Calu3 (cell line): ENCODE data around the gene TMED6. TPM values are rescaled to one million over a fixed set of nuclear protein-coding genes. Genes with fewer than 3 reads are reported as not detected.

ENCODE experiments used
- Bru-seq: library from RNA; stranded (reverse); fragments of 400-500 nt; gene quantifications from one replicate; lab custom pipeline; 2021; lab: Mats Ljungman, UMichigan
- BruChase-seq, 2 experiments: library from RNA; stranded (reverse); fragments of 400-500 nt; gene quantifications; one replicate each; lab custom pipeline; 2021; lab: Mats Ljungman, UMichigan
- BruUV-seq: library from RNA; stranded (reverse); fragments of 400-500 nt; replicated peaks from 2 replicates; lab custom pipeline; 2021; lab: Mats Ljungman, UMichigan
- CTCF ChIA-PET: fragments of 300-600 bp; sonication (Branson Sonifier 250); formaldehyde crosslinking; loops from one replicate; lab custom pipeline; 2022; ENCODE audit warnings: antibody characterized with exemption; lab: Charles Lee
- DNase-seq: peaks from one replicate; pipeline ENCODE4 v3.0.0; 2022
- H3K27ac Mint-ChIP-seq: one replicate; pipeline ENCODE4 v1.8.0; 2022; ENCODE audit warnings: mixed read lengths; ENCODE audit not compliant: unreplicated experiment
- H3K27me3 Mint-ChIP-seq: one replicate; pipeline ENCODE4 v1.8.0; 2022; ENCODE audit warnings: mixed read lengths; ENCODE audit not compliant: unreplicated experiment
- H3K36me3 Mint-ChIP-seq: one replicate; pipeline ENCODE4 v1.8.0; 2022; ENCODE audit warnings: mild to moderate bottlenecking, moderate library complexity, mixed read lengths; ENCODE audit not compliant: insufficient read depth, unreplicated experiment
- H3K4me1 Mint-ChIP-seq: one replicate; pipeline ENCODE4 v1.8.0; 2022; ENCODE audit warnings: mild to moderate bottlenecking, low read depth, mixed read lengths; ENCODE audit not compliant: unreplicated experiment
- H3K4me3 Mint-ChIP-seq: one replicate; pipeline ENCODE4 v1.8.0; 2022; ENCODE audit warnings: mild to moderate bottlenecking, low read depth, moderate library complexity, mixed read lengths; ENCODE audit not compliant: unreplicated experiment
- H3K9me3 Mint-ChIP-seq: one replicate; pipeline ENCODE4 v1.8.0; 2022; ENCODE audit warnings: low read depth, mixed read lengths; ENCODE audit not compliant: unreplicated experiment
- CTCF ChIP-seq: fragments of 200-600 bp; IDR thresholded peaks from one replicate; pipeline ENCODE4 v1.8.0; 2022; ENCODE audit warnings: antibody characterized with exemption; ENCODE audit not compliant: unreplicated experiment
- intact Hi-C: fragments of 100-400 bp; cut with micrococcal nuclease; formaldehyde crosslinking; loops from one replicate; pipeline ENCODE4 v1.10.0; 2022; ENCODE audit not compliant: unreplicated experiment
- long read RNA-seq: library from polyadenylated mRNA; stranded (forward); transcript quantifications from one replicate; pipeline ENCODE4 v2.0.0, GENCODE V29; 2022
- total RNA-seq: library from RNA; stranded (reverse); gene quantifications from 2 replicates; pipeline ENCODE4 v1.2.3, GENCODE V29; 2022

The TMED6 gene
- 1.4 and 1.7 TPM in 2 replicates for total RNA-seq
- Bru-seq, nascent RNA = percentile 67 among the genes with signal in this experiment
- BruChase-seq, experiment 1, labeled RNA remaining after a 6-hour chase = percentile 71 among the genes with signal in this experiment
- percentile 53 among the genes with signal in this experiment for BruChase-seq, experiment 2, labeled RNA remaining after a 2-hour chase
- long read RNA-seq = 0 reads

GRCh38 chr16:69351309-69352027, at the start of gene TMED6:
TSS of gene TMED6 (minus strand) at chr16:69351786. CDS start at chr16:69351753, 33 bp downstream.
- intact Hi-C loops = no loop called here
- Mint-ChIP-seq H3K27ac (no peak within 1 kb of the TSS), H3K4me3 (no peak within 1 kb of the TSS), H3K36me3 (peaks cover 28% of the 10 kb centered on the region), H3K4me1 (peaks cover 19% of the 10 kb centered on the region), H3K9me3 (no peaks in the 10 kb centered on the region), H3K27me3 (no peaks in the 10 kb centered on the region)
- CTCF ChIA-PET = no interaction called here
- TF ChIP-seq CTCF = no peak
- BruUV-seq = no TSS peak
- DNase-seq = peak; percentile 21

- no TSS peak for BruUV-seq
- Mint-ChIP-seq H3K36me3 (peaks cover 14% of the 10 kb centered on the region), H3K4me1 (peaks cover 45% of the 10 kb centered on the region), H3K4me3 (no peak overlapping the region), H3K27me3 (no peaks in the 10 kb centered on the region), H3K27ac (no peak overlapping the region), H3K9me3 (no peaks in the 10 kb centered on the region)
- DNase-seq = no peak
- intact Hi-C loops = loop anchor here (5.0 kb wide), 3 partner anchors 68 to 353 kb away; partner anchors contain the start of gene NOB1
- CTCF ChIA-PET = no interaction called here
- TF ChIP-seq CTCF = no peak
Measured at GRCh38 chr16:69399361-69399760, 47.8 kb upstream of the TMED6 start.

GRCh38 chr16:69397821-69398521, 46.4 kb upstream of the TMED6 start:
- Mint-ChIP-seq H3K27ac (peak overlapping the region; percentile 80), H3K9me3 (no peaks in the 10 kb centered on the region), H3K36me3 (peaks cover 14% of the 10 kb centered on the region), H3K27me3 (no peaks in the 10 kb centered on the region), H3K4me3 (peak overlapping the region; percentile 21), H3K4me1 (peaks cover 39% of the 10 kb centered on the region)
- intact Hi-C loops = loop anchor here (2.0 to 5.0 kb wide), 6 partner anchors 27 to 354 kb away; partner anchors contain the start of genes CYB5B, NFAT5 and NOB1
- peak; percentile 58 for DNase-seq
- no TSS peak for BruUV-seq
- CTCF ChIA-PET = interaction anchor here (0.6 to 1.9 kb wide), 8 partner anchors 11 to 359 kb away, joined by 3 to 7 read pairs (median 4); partner anchors contain the start of genes NOB1 and NQO1
- TF ChIP-seq CTCF = peak; percentile 31
